Measurements from ENCODE around the gene RNF217. TPM values are rescaled to one million over a fixed set of nuclear protein-coding genes. Genes with fewer than 3 reads are reported as not detected.

Gene RNF217
- total and polyA plus RNA-seq, 2 of the 13 experiments (the other 11 are each of a cell fraction or from before 2014, with no cell fraction given): 2.2 to 2.4 TPM

- no peaks in the 10 kb centered on the region for H3K36me3 ChIP-seq (replicated peaks in 1 of 2; ENCODE audit: control insufficient read depth in 1 of 2, insufficient read depth in 2 of 2, low read length in 2 of 2)
- no peak overlapping the region for H3K27ac ChIP-seq (ENCODE audit: extremely low read length, insufficient read depth, low read length)
- POLR2A ChIA-PET: no interaction called here
- no peak for ATAC-seq
- no peaks in the 10 kb centered on the region for H3K4me1 ChIP-seq (ENCODE audit: insufficient read depth, low read length)
- H3K27me3 ChIP-seq (ENCODE audit: control insufficient read depth in 1 of 2, insufficient read depth in 2 of 2, low read length in 2 of 2): no peaks in the 10 kb centered on the region
- H3K4me3 ChIP-seq (replicated peaks in 1 of 3; ENCODE audit: insufficient read depth in 1 of 3, low read depth in 2 of 3, low read length in 3 of 3): no peak overlapping the region
- BruUV-seq (replicated peaks): no TSS peak
- intact Hi-C loops (cut with micrococcal nuclease; ENCODE audit: unreplicated experiment): no loop called here
- H3K4me2 ChIP-seq (ENCODE audit: low read depth, low read length): no peak overlapping the region
- no peak for DNase-seq (ENCODE audit: low spot score)
- no peaks in the 10 kb centered on the region for H3K79me2 ChIP-seq (ENCODE audit: insufficient read depth, low read length)
- H2AFZ ChIP-seq (ENCODE audit: low read length): no peak overlapping the region
- H3K9ac ChIP-seq (ENCODE audit: insufficient read depth, low read depth, low read length): no peak overlapping the region
- TF ChIP-seq GRHL1 (CRISPR knock-in tag; conservative IDR thresholded peaks at IDR 0.05): no peak
- TF ChIP-seq KDM2A (CRISPR knock-in tag; IDR thresholded peaks at IDR 0.05; ENCODE audit: borderline replicate concordance, low read depth): no peak
- no peak for TF ChIP-seq MEIS1 (CRISPR knock-in tag; IDR thresholded peaks at IDR 0.05; ENCODE audit: borderline replicate concordance)
- in situ Hi-C loops (cut with HindIII; ENCODE audit: extremely low pct_ligation_motif_present, low pct_unique_long_range_greater_than_20kb): no loop called here
- 22% methylated on average over 1 of the region's 1 CpG for WGBS (ENCODE audit: low lambda C conversion rate)
- CTCF ChIA-PET (ENCODE audit: low intra/inter-chr PET ratio, low total read pairs): no interaction called here
- H4K20me1 ChIP-seq (ENCODE audit: insufficient read depth, low read length): no peaks in the 10 kb centered on the region
- no peak for FAIRE-seq
- H3K9me3 ChIP-seq (ENCODE audit: low read length): no peaks in the 10 kb centered on the region
Measured at GRCh38 chr6:124990988-124991387, 28.8 kb downstream of the RNF217 start.

GRCh38 chr6:124991764-124992295, 29.6 kb downstream of the RNF217 start:
- no peaks in the 10 kb centered on the region for H3K4me1 ChIP-seq (ENCODE audit: insufficient read depth, low read length)
- FAIRE-seq: no peak
- no peaks in the 10 kb centered on the region for H3K79me2 ChIP-seq (ENCODE audit: insufficient read depth, low read length)
- no peaks in the 10 kb centered on the region for H3K27me3 ChIP-seq (ENCODE audit: control insufficient read depth in 1 of 2, insufficient read depth in 2 of 2, low read length in 2 of 2)
- no peak overlapping the region for H3K27ac ChIP-seq (ENCODE audit: extremely low read length, insufficient read depth, low read length)
- ChIA-PET CTCF (ENCODE audit: low intra/inter-chr PET ratio, low total read pairs) (no interaction called here), POLR2A (no interaction called here)
- ATAC-seq: no peak
- BruUV-seq (replicated peaks): no TSS peak
- in situ Hi-C loops (cut with HindIII; ENCODE audit: extremely low pct_ligation_motif_present, low pct_unique_long_range_greater_than_20kb) (no loop called here), intact Hi-C loops (cut with micrococcal nuclease; ENCODE audit: unreplicated experiment) (no loop called here)
- DNase-seq (ENCODE audit: low spot score): no peak
- H3K4me2 ChIP-seq (ENCODE audit: low read depth, low read length): no peak overlapping the region
- no peaks in the 10 kb centered on the region for H3K9me3 ChIP-seq (ENCODE audit: low read length)
- no peak overlapping the region for H2AFZ ChIP-seq (ENCODE audit: low read length)
- WGBS (ENCODE audit: low lambda C conversion rate): 42% methylated on average over 1 of the region's 1 CpG
- H3K36me3 ChIP-seq (replicated peaks in 1 of 2; ENCODE audit: control insufficient read depth in 1 of 2, insufficient read depth in 2 of 2, low read length in 2 of 2): no peaks in the 10 kb centered on the region
- H4K20me1 ChIP-seq (ENCODE audit: insufficient read depth, low read length): no peaks in the 10 kb centered on the region
- no peak overlapping the region for H3K4me3 ChIP-seq (replicated peaks in 1 of 3; ENCODE audit: insufficient read depth in 1 of 3, low read depth in 2 of 3, low read length in 3 of 3)
- TF ChIP-seq ZBTB7A (CRISPR knock-in tag; IDR thresholded peaks at IDR 0.05) (no peak), KMT2B (CRISPR knock-in tag; IDR thresholded peaks at IDR 0.05) (no peak), ZNF510 (CRISPR knock-in tag; IDR thresholded peaks at IDR 0.05; ENCODE audit: low read depth) (no peak), ZNF501 (CRISPR knock-in tag; IDR thresholded peaks at IDR 0.05) (no peak), ZNF850 (CRISPR knock-in tag; conservative IDR thresholded peaks at IDR 0.05) (no peak), ZNF564 (CRISPR knock-in tag; IDR thresholded peaks at IDR 0.05) (no peak)
- no peak overlapping the region for H3K9ac ChIP-seq (ENCODE audit: insufficient read depth, low read depth, low read length)

Data from HepG2 (cell line).